Colon (tissue), 2 donors: Measurements from ENCODE around the gene NFYC.

Source experiments
- FAIRE-seq: peaks from 2 replicates; lab custom pipeline; 2012; peaks lifted over from hg19 to GRCh38; lab: Jason Lieb, UNC
- donor health status: control.
- donor health status: control.

NFYC gene

DNA sequence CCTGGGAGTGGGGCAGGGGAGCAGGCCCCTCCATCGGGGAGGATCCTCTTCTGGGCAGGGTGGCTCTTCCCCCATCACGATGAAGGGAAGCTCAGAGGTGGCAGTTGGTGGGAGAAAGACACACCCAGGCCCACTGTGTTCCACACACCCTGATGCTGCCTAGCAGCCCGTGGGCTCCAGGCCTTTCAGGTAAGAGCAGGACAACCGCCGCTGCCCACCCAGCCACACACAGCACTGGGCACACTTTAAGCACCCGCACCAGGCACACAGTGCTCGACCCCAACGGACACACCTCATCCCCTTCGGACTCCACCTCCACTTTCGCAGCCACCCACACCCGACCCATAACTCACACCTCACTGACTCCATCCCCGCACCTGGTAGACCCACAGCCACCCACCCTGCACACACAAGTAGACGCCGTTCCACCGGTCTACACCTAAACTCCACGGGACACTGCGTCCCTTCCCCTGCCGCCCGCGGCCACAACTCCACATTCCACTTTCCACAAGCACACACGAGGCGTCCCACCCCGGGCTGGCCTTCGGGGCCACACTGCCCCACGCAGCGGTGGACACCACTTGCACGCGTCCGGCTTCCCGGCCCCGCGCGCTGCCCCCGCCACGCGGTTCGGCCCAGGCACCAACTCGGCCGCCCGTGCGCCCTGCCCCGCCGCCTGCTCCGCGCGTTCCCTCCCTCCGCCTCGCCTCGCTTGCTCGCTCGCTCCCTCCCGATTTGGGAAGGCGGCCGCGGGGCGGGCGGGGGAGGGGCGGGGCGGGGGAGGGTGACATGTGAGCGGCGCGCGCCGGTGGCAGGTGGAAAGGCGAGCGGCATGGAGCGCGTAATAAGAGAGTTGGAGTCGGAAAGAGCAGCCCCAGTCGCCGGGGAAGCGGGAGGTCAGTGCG is 91.7 kb downstream of the NFYC start, which contains the start of gene KCNQ4:
TSS of gene KCNQ4 (plus strand) at position 787 of the 905 bp plus-strand sequence. CDS start 307 bp downstream, outside the sequence.
- FAIRE-seq: no peak

DNA sequence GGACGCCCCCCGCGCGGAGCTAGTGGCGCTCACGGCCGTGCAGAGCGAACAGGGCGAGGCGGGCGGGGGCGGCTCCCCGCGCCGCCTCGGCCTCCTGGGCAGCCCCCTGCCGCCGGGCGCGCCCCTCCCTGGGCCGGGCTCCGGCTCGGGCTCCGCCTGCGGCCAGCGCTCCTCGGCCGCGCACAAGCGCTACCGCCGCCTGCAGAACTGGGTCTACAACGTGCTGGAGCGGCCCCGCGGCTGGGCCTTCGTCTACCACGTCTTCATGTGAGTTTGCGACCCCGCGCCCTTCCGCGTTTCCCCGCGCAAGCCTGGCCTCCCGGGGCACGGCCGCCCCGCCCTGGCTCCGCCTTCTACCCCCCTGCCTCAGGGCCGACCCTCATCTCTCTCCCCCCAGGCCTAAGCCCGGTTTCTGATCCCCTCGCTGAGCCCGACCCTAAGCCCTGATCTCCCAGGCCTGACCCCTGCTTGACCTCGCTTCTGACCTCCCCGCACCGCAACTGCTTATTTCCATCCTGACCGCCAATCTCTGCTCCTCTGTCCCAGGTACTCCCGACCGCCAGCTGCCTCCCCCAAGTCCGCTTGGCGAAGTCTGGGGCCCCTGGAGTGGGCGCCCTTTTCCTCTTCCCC is 92.8 kb downstream of the NFYC start:
- FAIRE-seq: no peak

DNA sequence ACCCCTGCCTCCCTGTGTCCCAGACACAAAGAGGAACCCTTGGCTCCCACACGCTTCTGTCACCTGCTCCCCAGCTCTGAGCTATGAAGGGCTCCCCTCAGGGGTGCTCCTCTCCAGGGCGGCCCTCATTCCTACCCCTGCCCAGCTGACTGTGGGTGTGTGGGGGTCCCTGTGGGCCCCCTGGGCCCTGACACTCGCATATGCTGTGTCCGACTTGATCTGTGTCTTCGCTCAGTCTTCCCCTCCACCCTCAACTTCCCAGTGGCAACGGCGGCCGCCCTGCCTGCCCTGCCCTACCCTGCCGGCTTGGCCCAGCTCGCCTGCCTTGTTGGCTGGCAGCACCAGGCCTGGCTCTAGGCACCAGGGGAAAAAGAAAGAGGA is 93.3 kb downstream of the NFYC start:
- no peak for FAIRE-seq

DNA sequence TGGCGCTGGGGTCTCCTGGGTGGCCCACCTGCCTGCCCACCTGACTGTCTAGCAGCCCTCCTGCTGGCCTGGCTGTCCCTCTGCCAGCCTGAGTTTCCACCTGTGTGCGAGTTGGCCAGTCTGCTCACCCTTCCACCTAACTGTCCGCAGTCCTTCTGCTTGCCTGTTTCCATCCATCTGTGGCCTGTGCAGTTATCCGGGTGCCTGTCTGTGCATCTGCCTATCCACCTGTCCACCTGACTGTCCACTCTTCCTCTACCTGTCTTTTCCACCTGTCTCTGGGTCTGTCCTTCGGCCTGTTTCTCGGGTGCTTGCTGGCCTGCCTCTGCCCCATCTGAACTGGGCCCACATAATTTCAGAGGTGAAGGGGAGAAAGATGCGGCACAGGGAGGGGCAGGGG is 93.9 kb downstream of the NFYC start:
- FAIRE-seq: no peak

DNA sequence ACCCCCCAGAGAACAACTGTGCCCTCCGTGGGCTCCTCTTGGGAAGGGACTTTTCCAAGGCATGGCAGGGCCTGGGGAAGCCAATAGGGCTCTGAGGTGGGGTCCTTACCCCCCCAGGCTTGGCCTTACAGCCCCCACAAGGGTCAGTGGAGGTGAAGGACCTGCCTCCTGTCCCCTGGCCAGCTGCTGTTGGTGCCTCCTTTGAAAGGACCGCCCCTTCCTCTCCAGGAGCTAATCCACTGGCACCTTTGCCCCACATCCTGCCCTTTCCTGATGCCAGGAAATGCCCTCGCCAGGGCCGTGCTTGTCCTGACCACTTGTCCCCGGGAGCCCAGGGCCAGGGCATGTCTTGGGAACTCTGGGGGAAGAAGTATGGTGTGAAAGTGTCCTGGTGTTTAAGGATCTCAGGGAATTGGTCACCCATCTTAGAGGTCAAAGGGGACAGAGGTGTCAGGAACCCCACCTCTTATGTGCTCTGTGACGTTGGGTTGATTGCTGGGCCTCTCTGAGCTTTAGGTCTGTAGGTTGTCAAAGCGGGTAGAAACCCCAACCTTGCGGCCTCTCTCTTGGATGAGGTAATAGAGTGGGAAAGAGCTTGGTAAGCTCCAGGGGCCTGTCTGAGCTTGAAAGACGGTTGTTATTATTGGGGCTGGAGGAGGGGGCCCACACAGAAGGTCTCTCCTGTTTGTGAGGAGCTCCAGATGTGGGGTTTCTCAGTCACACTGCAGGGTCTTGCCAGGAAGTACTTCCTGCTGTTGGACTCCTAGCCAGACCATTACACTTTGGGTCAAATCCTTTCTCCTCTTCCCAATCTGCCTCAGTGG is 94.9 kb downstream of the NFYC start:
- no peak for FAIRE-seq

DNA sequence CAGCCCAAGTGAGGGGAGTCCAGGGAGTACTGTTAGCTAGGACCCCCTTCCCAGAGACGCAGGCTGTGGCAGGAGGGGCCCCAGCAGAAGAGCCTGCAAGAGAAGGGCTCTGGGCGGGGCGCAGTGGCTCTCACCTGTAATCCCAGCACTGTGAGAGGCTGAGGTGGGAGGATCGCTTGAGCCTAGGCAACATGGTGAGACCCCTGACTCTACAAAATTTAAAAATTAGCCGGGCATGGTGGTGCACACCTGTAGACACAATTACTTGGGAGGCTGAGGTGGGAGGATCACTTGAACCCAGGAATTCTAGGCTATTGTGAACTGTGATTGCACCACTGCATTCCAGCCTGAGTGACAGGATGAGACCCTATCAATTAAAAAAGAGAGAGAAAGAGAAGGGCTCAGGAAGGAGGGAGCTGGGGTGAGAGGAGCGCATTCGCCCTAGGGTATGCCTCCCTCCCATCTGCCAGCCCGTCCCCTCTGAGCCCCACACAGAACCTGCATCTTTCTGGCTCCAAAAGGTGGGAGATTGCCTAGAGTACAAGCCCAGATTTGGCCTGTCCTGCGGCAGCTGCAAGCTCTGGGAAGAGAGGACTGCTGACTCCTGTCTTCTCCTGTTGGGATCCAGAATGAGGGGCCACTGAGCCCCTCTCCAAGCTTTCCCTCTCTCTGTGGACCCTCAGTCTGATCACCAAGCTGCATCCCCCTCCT is 95.6 kb downstream of the NFYC start:
- FAIRE-seq: no peak

DNA sequence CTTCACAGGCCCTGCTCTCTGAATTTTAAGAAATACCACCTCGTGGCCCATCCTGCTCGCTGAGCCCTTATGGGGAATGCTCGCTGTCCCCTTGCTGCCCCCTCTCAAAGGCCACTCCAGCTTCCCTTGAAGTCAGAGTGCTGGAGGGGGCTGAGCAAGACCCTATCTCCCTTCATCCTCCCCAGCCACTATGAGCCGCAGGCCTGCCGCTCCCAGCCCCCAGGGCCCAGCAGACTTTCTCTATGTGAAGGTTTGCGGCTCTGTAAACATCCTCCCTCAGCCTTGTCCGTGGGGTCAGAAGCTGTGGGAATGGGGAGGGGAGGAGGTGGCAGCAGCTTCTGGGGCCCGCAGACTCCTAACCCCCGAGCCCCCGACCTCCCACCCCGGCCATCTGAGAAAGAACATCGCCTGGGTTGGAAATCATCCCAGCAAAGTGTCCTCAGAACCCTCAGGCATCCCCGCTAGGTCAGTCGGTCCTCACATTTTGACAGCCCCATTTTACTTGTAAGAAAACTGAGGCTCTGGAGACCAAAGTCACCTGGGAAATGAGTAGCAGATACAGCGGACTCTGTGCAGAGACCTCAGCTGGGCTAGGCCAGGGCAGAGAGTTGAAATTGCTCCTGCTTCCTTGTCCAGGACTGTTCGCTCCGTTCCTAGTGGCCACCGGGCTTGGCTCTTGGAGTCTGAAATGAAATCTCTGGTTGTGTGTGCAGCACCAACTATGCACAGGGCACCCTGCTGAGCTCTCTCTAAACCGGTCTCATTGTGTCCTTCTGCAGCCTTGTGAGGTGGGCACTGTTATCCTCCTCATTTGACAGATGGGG is 96.4 kb downstream of the NFYC start:
- FAIRE-seq: no peak

DNA sequence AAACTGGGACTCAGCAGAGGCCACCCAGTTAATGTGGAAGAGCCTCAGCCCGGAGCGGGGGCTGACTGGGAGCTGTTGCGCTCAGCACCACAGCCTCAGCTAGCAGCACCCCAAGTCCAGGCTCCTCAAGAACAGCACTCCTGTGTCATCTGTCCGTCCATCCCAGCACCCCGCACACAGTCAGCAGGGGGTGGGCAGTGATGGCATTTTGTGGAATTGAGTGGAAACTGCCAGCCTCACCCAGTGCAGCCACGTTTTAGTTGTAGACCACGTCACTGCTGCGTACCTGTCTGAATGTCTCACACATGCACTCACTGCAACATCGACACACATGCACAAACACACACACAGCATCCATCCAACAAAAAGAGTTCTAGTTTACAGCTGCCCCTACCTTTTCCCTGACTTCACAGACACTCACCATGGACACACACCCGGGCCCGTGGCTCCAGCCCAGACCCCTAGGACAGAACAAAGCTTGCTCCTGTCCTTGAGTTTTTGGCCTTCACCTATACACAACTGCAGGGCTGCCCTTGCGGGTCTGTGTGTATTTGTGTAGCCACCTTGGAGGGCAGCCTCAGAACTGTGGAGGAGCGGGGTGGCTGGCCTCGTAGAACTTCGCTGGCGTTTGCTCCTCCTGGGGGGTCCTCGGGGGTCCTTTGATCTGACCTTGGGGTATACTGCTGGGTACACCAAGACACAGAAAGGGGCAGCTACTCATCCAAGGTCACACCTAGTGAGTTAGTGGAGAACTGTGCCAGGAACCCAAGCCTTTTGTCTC is 97.2 kb downstream of the NFYC start:
- no peak for FAIRE-seq

DNA sequence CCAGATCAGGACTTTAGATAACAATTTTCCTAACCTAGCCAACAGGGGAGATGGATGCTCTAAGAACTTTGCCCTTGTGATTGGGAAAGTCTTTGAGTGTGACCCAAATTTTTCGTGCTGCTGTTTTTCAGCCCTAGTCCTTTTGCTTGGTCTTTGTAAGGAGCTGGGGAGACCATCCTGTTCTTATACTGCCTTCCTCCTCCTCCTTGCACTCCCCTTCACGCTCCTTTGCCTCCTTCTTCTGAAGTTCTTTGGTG is 97.8 kb downstream of the NFYC start:
- no peak for FAIRE-seq

DNA sequence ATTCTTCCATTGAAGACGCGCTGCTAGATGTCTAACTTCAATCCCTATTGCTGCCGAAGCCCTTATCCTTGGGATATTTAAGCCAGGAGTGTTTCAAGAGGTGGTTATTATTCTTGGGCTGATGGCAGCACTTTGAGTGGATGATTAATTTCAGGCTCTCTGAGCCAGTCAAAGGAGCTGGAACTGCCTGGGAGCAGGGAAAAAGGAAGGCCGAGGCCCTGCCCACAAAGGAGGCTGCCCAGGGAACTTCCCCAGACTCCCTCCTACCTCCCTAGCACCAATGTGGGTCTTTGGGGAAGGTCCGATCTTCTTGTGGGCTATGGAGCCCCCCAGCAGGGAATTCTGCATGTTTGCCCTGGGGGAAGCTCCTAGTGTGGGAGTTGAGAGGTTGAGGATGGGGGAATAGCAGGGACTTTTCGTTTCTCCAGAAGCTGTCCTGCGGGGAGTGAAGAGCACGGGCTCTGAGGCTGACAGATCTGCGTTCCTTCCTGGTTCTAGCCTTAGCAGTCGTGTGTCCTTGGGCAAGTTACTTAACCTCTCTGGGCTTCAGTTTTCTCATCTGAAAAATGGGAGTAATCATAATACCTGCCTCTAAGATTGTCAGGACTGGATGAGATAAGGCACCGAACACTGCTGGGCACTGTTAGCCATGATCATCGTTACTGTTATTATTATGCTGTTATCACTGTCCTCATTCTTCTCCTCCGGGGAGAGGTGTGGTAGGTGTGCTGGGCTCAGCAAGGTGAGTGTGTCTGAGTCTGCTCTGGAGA is 98.3 kb downstream of the NFYC start:
- FAIRE-seq: no peak

DNA sequence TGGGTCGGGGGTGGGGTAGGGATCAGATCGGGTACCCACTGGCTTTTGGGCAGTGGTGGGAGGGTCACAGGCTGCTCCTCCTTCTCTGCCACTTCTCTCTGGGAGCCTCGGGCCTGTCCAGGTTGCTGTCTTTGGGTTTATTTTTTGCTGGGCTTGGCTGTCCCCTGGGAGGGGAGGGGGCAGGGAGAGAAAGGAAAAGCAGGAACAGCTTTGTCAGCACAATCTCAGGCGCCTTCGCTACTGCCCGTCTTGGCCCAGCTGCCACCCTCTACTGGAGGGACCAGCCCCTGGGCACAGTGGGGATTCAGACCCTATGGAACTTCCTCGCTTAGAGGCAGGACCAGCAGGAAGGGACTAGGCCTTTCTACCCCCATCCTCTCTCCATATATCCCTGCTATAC is 100.5 kb downstream of the NFYC start:
- no peak for FAIRE-seq

DNA sequence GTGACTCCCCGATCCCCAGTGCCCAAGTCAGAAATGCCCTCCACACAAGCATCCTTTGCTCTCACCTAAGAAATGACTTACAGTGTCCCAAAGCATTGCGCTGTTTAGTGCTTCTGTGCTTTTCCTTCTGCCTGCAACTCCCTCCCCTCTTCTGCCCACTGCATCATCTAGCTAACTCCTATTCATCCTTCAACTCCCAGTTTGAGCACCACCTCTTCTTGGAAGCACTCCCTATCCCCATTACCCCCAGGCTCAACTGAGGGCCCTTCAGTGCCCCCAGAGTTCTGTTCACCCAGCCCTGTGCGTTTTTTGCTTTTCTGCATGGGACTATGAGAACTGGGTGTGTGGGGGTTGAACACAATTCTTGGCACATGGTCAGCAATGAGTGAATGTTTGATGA is 102.1 kb downstream of the NFYC start:
- FAIRE-seq: no peak

DNA sequence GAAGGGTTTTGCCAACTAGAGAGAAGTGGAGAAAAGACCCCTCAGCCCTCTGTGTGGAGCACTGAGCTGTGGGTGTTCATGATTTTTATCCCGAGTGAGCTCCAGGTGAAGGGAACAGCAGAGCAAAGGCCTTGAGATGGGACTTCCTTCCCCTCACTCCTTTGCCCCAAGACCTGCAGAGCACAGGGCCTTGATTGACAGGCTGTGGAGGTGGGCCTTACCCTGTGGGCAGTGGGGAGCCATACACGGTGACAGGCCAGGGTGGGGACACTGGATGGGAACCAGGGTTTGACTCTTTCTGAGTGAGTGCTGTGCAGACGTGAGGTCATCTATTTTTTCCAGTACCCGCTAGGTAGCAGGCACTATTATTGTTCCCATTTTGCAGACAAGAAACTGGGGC is 102.5 kb downstream of the NFYC start:
- FAIRE-seq: no peak

DNA sequence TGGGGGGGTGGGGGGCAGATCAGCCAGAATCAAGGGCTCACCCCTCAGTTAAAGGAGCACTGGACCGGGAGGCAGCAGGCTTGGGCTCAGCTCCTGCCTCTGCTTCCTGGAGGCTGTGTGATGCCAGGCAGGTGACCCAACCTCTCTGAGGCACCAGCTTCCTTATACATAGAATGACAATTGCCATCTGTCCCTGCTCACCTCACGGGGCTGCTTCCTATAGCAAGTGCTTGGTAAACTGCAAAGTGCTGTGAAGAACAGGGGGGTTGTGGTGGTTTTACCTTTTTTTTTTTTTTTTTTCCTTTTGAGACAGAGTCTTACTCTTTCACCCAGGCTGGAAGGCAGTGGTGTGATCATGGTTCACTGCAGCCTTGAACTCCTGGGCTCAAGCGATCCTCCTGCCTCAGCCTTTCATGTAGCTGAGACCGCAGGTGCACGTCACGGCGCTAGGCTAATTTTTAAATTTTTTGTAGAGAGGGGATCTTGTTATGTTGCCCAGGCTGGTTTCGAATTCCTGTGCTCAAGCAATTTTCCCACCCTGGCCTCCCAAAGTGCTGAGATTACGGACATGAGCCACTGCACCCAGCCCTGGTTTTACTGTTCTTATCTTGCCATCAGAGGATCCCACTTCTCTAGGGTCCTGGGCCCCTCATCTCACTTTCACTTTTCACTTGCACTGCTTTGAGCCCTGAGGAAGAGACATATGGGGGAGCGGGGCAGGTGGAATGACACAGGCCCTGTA is 103.6 kb downstream of the NFYC start:
- FAIRE-seq: no peak

DNA sequence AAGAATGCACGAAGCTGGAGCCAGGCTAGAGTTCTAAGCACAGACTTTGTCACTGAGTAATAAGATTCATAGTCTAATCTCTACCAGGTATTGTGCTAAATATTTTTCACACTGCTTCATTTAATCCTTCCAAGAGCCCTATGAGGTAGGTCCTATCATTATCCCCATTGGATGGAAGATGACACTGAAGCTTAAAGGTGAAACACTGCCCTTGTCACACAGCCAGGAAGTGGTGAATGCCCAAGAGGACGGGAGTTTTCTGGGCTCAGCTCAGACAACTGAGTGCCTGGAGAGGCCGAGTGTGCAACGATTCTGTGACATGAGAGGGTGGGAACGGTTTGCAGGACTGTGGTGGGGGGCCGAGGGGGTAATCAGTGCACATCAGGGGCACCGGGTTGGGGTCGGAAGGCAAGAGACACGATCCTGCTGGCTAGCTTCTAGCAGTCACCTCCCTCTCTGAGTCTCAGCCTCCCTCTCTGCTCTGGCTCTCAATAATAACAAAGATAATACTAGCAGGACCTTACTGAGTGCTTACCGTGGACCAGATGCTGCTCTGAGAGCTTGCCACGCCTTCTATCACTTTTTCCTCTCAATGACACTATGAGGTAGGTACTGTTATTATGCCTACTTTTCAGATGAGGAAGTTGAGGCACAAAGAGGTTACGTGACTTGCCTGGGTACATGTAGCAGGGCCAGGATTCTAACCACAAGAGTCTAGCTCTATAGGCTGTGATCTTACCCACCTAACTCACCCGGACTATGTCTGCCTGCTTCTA is 104.5 kb downstream of the NFYC start:
- no peak for FAIRE-seq

DNA sequence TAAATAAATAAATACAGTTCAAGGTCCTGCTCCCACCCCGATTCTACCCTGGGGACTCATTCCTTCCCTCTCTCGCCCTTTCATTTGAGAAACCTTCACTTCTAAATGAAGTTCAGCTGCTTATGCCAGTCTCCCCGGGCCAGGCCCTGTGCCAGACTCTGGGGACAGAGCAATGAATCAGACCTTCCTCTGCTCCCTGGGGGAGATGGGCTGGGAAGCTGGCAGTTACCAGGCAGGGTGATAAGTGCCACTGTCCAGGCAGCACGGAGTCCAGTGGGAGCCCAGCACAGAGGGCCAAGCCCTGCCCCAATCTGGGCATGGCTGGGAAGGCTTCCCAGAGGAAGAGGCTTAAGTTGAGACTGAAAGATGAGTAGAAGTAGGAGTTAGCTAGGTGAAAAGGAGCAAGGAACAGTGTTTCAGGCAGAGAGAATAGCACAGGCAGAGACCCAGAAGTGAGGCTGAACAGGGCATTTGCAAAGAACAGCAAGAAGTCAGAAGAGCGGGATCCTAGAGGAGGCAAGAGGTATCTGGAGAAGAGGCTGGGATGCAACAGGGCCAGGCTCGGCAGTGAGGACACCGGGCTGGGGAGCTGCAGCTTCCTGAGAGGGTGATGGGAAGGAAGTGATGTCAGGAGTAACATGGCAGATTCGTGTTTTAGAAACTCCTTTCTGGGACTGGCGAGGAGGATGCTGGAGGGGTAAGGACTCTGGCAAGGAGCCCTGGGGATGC is 105.6 kb downstream of the NFYC start:
- no peak for FAIRE-seq

DNA sequence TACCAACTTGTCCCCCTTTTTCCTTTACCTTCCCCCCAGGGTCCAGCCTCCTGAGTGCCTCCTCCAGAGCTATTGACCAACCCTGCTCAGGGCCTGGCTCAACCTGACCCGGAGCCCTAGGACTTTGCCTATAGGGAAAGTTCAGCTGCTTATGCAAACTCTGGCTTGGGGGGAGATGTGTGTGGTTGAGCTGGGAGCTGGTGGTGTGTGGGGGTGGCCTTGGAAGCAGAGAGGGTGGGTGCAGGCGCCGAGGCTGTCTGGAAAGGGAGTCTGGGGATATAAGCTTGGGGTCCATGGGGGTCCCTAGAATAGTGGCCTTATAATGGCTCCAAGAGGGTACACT is 106.1 kb downstream of the NFYC start:
- FAIRE-seq: no peak
